ENCODE data around the gene CTSD. TPM values are rescaled to one million over a fixed set of nuclear protein-coding genes. Genes with fewer than 3 reads are reported as not detected.

The CTSD gene
- total and polyA plus RNA-seq, 2 of the 8 experiments (the other 6 are each of a cell fraction or from before 2014, with no cell fraction given) = 169 to 173 TPM

DNA sequence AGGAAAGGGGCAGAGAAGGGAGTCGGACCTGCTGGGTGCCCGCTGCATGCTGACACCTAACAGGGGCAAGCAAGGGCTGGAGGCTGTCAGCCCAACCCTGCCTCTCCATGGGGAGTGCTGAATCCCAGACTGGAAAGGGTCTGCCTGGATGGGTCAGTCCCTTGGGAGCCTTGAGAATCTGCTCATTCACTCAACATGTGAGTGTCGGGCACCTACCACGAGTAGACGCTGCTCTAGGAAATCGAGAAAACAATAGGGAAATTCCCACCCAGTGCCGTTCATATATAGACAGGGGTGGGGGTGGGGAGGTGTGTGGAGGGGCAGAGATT, 4.4 kb upstream of the CTSD start:
- no peak overlapping the region for H3K56ac ChIP-seq (replicated peaks; ENCODE audit: insufficient read length, low read depth, low read length)
- H3K4me1 ChIP-seq (replicated peaks in 1 of 4; ENCODE audit: control insufficient read depth in 3 of 4, insufficient read depth in 4 of 4, low read length in 3 of 4) = peaks cover 4 to 13% (median 7%) of the 10 kb centered on the region in 4 experiments
- WGBS, 2 experiments (ENCODE audit: extremely low coverage in 1 of 2, insufficient coverage in 1 of 2, insufficient read length in 1 of 2, insufficient replicate concordance in 2 of 2, low coverage in 1 of 2, low lambda C conversion rate in 2 of 2, missing lambda C conversion rate in 1 of 2) = 96% methylated on average over 7 of the region's 7 CpGs; no CpG with 5 or more reads in 1 of the 2 experiments

More for the DNA sequence above, 4.4 kb upstream of the CTSD start:
- Histone ChIP-seq H4K5ac (ENCODE audit: insufficient read length, low read depth, low read length) (no peak overlapping the region), H4K20me1 (replicated peaks in 1 of 2; ENCODE audit: control insufficient read depth in 1 of 2, insufficient read depth in 2 of 2, low read length in 2 of 2) (no peaks in the 10 kb centered on the region), H2AK5ac (ENCODE audit: low read depth, low read length) (0 out of 2 replicates have a peak overlapping the region, but pooled peaks have one; percentile 53), H3K23ac (ENCODE audit: insufficient read length) (no peak overlapping the region), H2BK120ac (replicated peaks; ENCODE audit: low read depth, low read length) (no peak overlapping the region), H2BK5ac (ENCODE audit: low read depth, low read length) (no peak overlapping the region), H2BK15ac (ENCODE audit: low read length) (no peak overlapping the region; the same call in 1 of the 2 replicates), H2AFZ (ENCODE audit: low read length) (no peak overlapping the region), H3K18ac (ENCODE audit: extremely low read depth, low read length) (no peak overlapping the region), H2BK12ac (ENCODE audit: low read depth, low read length) (no peak overlapping the region), H4K8ac (ENCODE audit: extremely low read depth, insufficient read depth, low read length) (peak overlapping the region; percentile 72; the same call in 1 of the 2 replicates), H3K79me1 (ENCODE audit: low read depth, low read length) (no peaks in the 10 kb centered on the region), H2BK20ac (ENCODE audit: low read length) (no peak overlapping the region), H3K4me3 (ENCODE audit: extremely low read depth in 1 of 4, insufficient read depth in 2 of 4, low read depth in 3 of 4, low read length in 4 of 4) (no peak overlapping the region), H3K27me3 (replicated peaks in 1 of 4; ENCODE audit: control insufficient read depth in 3 of 4, extremely low read depth in 1 of 4, insufficient read depth in 3 of 4, low read length in 3 of 4) (no peaks in the 10 kb centered on the region), H3K9ac (replicated peaks in 1 of 4; ENCODE audit: extremely low read depth in 1 of 4, low read depth in 3 of 4, low read length in 3 of 4) (no peak overlapping the region), H3K4me2 (ENCODE audit: insufficient read depth in 1 of 2, low read depth in 2 of 2, low read length in 2 of 2) (no peak overlapping the region), H3K4ac (replicated peaks; ENCODE audit: insufficient read length, low read depth, low read length) (no peak overlapping the region), H3K79me2 (ENCODE audit: control insufficient read depth in 1 of 2, insufficient read depth in 2 of 2, low read length in 2 of 2) (peaks cover 0 to 4% of the 10 kb centered on the region in 2 experiments; a peak in 1 of 4 replicates), H3K36me3 (ENCODE audit: control insufficient read depth in 2 of 4, insufficient read depth in 4 of 4, low read length in 3 of 4) (no peaks in the 10 kb centered on the region), H3K9me3 (ENCODE audit: insufficient read depth in 2 of 2, low read depth in 1 of 2, low read length in 1 of 2) (no peaks in the 10 kb centered on the region), H4K91ac (replicated peaks; ENCODE audit: insufficient read length, low read length) (no peak overlapping the region), H3K14ac (ENCODE audit: insufficient read length) (no peak overlapping the region), H3K23me2 (ENCODE audit: low read depth, low read length) (peaks cover 9% of the 10 kb centered on the region), H3K27ac (ENCODE audit: low read depth, low read length) (no peak overlapping the region)
- FAIRE-seq (no peak), DNase-seq (ENCODE audit: low read depth in 1 of 2, low spot score in 2 of 2) (no peak)
- POLR2A ChIA-PET (ENCODE audit: partially characterized antibody) = interaction anchor here (0.6 kb wide), 2 partner anchors 32 to 268 kb away, joined by 3 read pairs; no protein-coding TSS in a partner anchor
- CTCF ChIA-PET (ENCODE audit: partially characterized antibody) = interaction anchor here (1.0 to 2.4 kb wide), 9 partner anchors 9 to 382 kb away, joined by 3 to 11 read pairs (median 5); no protein-coding TSS in a partner anchor
- TF ChIP-seq KDM5A (IDR thresholded peaks at IDR 0.05; ENCODE audit: low read length) = no peak
- no peak for TF ChIP-seq CHD2 (IDR thresholded peaks at IDR 0.05; ENCODE audit: low read length)
- TF ChIP-seq TEAD4 (IDR thresholded peaks at IDR 0.05; ENCODE audit: low read depth, low read length) = no peak
